ENCODE results near the gene PRICKLE2.

DNA sequence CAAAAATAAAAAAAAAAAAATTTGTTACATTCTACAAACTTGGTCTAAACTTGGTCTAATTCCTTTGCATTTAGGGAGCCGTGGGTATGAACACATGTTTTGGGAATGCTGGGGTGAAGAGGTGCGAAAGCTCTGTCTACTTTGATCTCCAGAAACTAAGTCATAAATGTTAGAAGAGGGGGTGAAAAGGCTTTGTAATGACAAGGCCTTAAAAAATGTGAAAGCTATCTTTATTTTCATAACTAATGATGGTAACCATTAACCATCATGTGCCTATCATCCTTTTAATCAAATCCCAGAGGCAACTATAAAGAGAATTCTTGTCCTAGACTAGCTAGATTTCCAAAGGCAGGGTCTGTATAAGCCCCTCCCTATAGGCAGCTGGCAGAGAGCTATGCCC lies 60.9 kb downstream of the PRICKLE2 start:
- TF ChIP-seq, protein P1, sequence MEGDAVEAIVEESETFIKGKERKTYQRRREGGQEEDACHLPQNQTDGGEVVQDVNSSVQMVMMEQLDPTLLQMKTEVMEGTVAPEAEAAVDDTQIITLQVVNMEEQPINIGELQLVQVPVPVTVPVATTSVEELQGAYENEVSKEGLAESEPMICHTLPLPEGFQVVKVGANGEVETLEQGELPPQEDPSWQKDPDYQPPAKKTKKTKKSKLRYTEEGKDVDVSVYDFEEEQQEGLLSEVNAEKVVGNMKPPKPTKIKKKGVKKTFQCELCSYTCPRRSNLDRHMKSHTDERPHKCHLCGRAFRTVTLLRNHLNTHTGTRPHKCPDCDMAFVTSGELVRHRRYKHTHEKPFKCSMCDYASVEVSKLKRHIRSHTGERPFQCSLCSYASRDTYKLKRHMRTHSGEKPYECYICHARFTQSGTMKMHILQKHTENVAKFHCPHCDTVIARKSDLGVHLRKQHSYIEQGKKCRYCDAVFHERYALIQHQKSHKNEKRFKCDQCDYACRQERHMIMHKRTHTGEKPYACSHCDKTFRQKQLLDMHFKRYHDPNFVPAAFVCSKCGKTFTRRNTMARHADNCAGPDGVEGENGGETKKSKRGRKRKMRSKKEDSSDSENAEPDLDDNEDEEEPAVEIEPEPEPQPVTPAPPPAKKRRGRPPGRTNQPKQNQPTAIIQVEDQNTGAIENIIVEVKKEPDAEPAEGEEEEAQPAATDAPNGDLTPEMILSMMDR (IDR thresholded peaks at IDR 0.05), result no peak
- TF ChIP-seq POLR2A (IDR thresholded peaks at IDR 0.05), result no peak
